GM12874 (cell line): ENCODE measurements around the gene DNASE1L1.

Experiments used
- CTCF ChIP-seq: IDR thresholded peaks from 2 replicates; pipeline ENCODE4 v1.5.1; 2011; ENCODE audit warnings: low read depth, mild to moderate bottlenecking, control low read depth, low read length, moderate library complexity; ENCODE audit not compliant: insufficient read depth

Gene DNASE1L1

DNA sequence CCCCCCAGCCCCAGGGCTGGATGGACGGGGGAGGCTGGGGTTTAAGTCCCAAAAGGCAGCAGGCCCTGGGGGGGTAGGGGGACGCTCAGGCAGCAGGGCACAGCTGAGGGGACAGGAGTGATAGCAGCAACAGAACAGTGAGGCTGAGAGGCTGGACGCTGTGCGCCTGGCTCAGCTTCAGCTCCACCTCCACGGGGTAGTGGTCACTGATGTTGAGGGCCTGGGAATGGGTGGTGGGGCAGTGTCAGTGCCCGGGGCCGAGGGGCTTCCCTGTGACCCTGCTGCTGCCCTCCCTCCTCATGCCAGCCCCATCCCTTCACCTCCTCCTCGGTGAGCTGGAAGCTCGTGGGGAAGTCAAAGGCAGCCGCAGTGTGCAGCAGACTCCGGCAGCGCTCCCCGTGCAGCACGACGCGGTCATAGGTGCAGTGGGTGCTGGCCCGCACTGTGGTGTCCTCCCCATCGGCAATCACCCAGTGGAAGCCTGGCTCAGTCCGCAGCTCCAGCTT is 6.4 kb downstream of the DNASE1L1 start:
- no peak for TF ChIP-seq CTCF

GRCh38 chrX:154401918-154402621 is 7.0 kb downstream of the DNASE1L1 start:
- TF ChIP-seq CTCF = no peak

DNA sequence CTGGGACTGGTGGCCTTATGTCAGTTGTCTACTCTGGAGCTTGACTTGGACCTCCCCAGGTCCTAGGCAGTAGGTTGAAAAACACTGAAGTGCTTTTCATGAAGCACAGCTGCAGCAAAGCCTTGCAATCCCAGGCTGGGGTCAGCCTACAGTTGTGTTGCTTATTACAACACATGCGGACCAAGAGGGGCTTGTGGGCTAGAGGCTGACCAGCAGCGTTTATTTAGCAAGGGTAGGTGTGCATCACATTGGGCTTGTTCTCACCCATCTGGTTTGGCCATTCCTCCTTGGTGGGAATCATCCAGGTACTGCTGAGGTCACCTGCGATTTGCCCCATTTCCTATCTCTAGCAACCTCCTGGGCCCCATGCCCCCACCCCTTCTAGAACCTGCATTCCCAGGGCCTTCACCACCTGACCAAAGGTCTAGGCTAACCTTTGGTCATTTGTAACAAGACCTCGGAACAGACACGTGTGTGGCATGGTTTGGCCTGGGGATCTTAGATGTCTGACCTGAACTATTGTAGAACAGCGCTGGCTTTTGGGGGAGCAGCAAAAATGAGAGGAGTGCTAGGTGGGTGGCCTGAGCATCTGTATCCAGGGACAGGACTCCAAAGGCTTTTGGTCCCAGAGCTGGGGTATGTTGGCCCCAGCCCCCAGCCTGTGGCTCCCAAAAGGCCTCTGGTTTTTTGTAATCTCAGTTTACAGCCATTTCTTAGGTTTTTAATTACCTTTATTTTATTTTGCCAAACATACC is 7.8 kb downstream of the DNASE1L1 start:
- no peak for TF ChIP-seq CTCF

GRCh38 chrX:154399527-154400368 is 9.3 kb downstream of the DNASE1L1 start:
- TF ChIP-seq CTCF = no peak

GRCh38 chrX:154398668-154399526 is 10.2 kb downstream of the DNASE1L1 start:
- peak; percentile 68 for TF ChIP-seq CTCF

GRCh38 chrX:154397888-154398667 is 11.0 kb downstream of the DNASE1L1 start, which contains the start of gene RPL10:
RPL10 (plus strand) TSS chrX:154398377; CDS start chrX:154398520, 143 bp downstream.
- TF ChIP-seq CTCF = no peak
